ENCODE data around the gene FCN1. TPM values are rescaled to one million over a fixed set of nuclear protein-coding genes. Genes with fewer than 3 reads are reported as not detected.

FCN1 gene
- total RNA-seq, 3 donors from 2014 or later, result 0.46 to 6.0 (median 3.3) TPM

GRCh38 chr9:134894136-134894860, 23.4 kb downstream of the FCN1 start:
- Histone ChIP-seq H3K4me3 (no peak overlapping the region), H3K4me1 (ENCODE audit: low read depth) (no peaks in the 10 kb centered on the region), H3K9me3 (no peaks in the 10 kb centered on the region), H3K36me3 (ENCODE audit: low read depth) (no peaks in the 10 kb centered on the region)
- no peak for DNase-seq
- no peak for ATAC-seq
- TF ChIP-seq CTCF (IDR thresholded peaks at IDR 0.05), result no peak
- intact Hi-C loops (cut with DNase I, micrococcal nuclease), result no loop called here

GRCh38 chr9:134892820-134893420, 24.8 kb downstream of the FCN1 start:
- H3K36me3 ChIP-seq (ENCODE audit: low read depth), result no peaks in the 10 kb centered on the region
- no peaks in the 10 kb centered on the region for H3K9me3 ChIP-seq
- intact Hi-C loops (cut with DNase I, micrococcal nuclease), result no loop called here
- no peak for ATAC-seq
- no peak for TF ChIP-seq CTCF (IDR thresholded peaks at IDR 0.05)
- H3K4me1 ChIP-seq (ENCODE audit: low read depth), result no peaks in the 10 kb centered on the region
- DNase-seq, result no peak
- no peak overlapping the region for H3K4me3 ChIP-seq

- Histone ChIP-seq H3K4me3 (no peak overlapping the region), H3K9me3 (no peaks in the 10 kb centered on the region), H3K36me3 (ENCODE audit: low read depth) (no peaks in the 10 kb centered on the region), H3K4me1 (ENCODE audit: low read depth) (no peaks in the 10 kb centered on the region)
- no peak for TF ChIP-seq CTCF (IDR thresholded peaks at IDR 0.05)
- intact Hi-C loops (cut with DNase I, micrococcal nuclease), result no loop called here
- DNase-seq (no peak), ATAC-seq (no peak)
These were observed 25.5 kb downstream of the FCN1 start for GRCh38 chr9:134892221-134892620.

- ATAC-seq, result no peak
- H3K4me1 ChIP-seq (ENCODE audit: low read depth), result no peaks in the 10 kb centered on the region
- no peaks in the 10 kb centered on the region for H3K9me3 ChIP-seq
- H3K36me3 ChIP-seq (ENCODE audit: low read depth), result no peaks in the 10 kb centered on the region
- no peak for TF ChIP-seq CTCF (IDR thresholded peaks at IDR 0.05)
- H3K4me3 ChIP-seq, result no peak overlapping the region
- intact Hi-C loops (cut with DNase I, micrococcal nuclease), result no loop called here
- DNase-seq, result no peak
These were observed 26.0 kb downstream of the FCN1 start for GRCh38 chr9:134891713-134892112.

- intact Hi-C loops (cut with DNase I, micrococcal nuclease), result no loop called here
- Histone ChIP-seq H3K9me3 (no peaks in the 10 kb centered on the region), H3K4me3 (no peak overlapping the region), H3K4me1 (ENCODE audit: low read depth) (no peaks in the 10 kb centered on the region), H3K36me3 (ENCODE audit: low read depth) (no peaks in the 10 kb centered on the region)
- DNase-seq (no peak), ATAC-seq (no peak)
- TF ChIP-seq CTCF (IDR thresholded peaks at IDR 0.05), result no peak
These were observed 26.7 kb downstream of the FCN1 start for GRCh38 chr9:134891053-134891452.
